HFFc6 (cell line): ENCODE measurements around the gene SLC48A1. TPM values are rescaled to one million over a fixed set of nuclear protein-coding genes. Genes with fewer than 3 reads are reported as not detected.

Source experiments
- DNase-seq: peaks from one replicate; pipeline ENCODE4 v3.0.0-alpha.2; 2018
- H3K27ac Mint-ChIP-seq: 2 replicates; pipeline ENCODE4 v1.8.0; 2020; ENCODE audit warnings: mild to moderate bottlenecking, mixed read lengths
- H3K27me3 Mint-ChIP-seq: 2 replicates; pipeline ENCODE4 v1.8.0; 2021; ENCODE audit warnings: mild to moderate bottlenecking, moderate library complexity, mixed read lengths; ENCODE audit not compliant: insufficient read depth
- H3K36me3 Mint-ChIP-seq: 2 replicates; pipeline ENCODE4 v1.8.0; 2021; ENCODE audit warnings: low read depth, mixed read lengths
- H3K4me1 Mint-ChIP-seq: 2 replicates; pipeline ENCODE4 v1.8.0; 2020; ENCODE audit warnings: low read depth, mixed read lengths
- H3K4me3 Mint-ChIP-seq: 2 replicates; pipeline ENCODE4 v1.8.0; 2020; ENCODE audit warnings: mild to moderate bottlenecking, moderate library complexity, mixed read lengths
- H3K9me3 Mint-ChIP-seq: 2 replicates; pipeline ENCODE4 v1.8.0; 2020; ENCODE audit warnings: mild to moderate bottlenecking, mixed read lengths
- total RNA-seq, 6 experiments: library from RNA; stranded (reverse); fragmentation: NEBNext Ultra II Directional; extraction: Animal tissue kit (Norgen Biotek cat#: 25700); gene quantifications; 2 replicates in 1 of 6; 3 replicates in 5 of 6; pipeline ENCODE4 v1.2.3, GENCODE V29; 2021
- TF ChIP-seq, protein P1 (sequence below): fragments of 200-600 bp; sonication (generic); IDR thresholded peaks from 2 replicates; pipeline ENCODE4 v1.5.0; 2021; ENCODE audit warnings: antibody characterized with exemption, mild to moderate bottlenecking

SLC48A1 gene
- total RNA-seq, 6 experiments from 2014 or later = 18.8 to 24.5 (median 21.0) TPM

DNA sequence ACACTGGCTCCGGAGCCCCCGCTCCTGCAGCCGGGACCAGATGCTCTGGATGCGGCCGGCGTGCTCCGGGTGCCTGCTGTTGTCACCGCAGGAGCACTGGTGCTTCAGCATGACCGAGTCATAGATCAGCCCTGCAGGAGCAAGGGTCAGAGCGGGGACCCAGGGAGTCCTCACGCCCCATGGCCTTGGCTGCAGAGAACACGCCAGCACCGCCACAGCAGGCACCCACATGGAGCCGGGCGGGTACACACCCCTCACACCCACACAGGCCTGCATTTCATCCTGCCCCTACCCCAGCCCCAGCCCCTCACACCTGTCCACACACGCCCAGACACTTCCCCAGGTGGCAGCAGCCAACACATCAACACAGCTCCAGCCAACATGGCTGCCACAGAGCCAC is 18.8 kb downstream of the SLC48A1 start:
- Mint-ChIP-seq H3K27me3 (peaks cover 2% of the 10 kb centered on the region; the same call in 1 of the 2 replicates), H3K36me3 (peaks cover 17% of the 10 kb centered on the region), H3K9me3 (no peaks in the 10 kb centered on the region), H3K27ac (no peak overlapping the region), H3K4me1 (no peaks in the 10 kb centered on the region), H3K4me3 (no peak overlapping the region)
- TF ChIP-seq, protein P1, sequence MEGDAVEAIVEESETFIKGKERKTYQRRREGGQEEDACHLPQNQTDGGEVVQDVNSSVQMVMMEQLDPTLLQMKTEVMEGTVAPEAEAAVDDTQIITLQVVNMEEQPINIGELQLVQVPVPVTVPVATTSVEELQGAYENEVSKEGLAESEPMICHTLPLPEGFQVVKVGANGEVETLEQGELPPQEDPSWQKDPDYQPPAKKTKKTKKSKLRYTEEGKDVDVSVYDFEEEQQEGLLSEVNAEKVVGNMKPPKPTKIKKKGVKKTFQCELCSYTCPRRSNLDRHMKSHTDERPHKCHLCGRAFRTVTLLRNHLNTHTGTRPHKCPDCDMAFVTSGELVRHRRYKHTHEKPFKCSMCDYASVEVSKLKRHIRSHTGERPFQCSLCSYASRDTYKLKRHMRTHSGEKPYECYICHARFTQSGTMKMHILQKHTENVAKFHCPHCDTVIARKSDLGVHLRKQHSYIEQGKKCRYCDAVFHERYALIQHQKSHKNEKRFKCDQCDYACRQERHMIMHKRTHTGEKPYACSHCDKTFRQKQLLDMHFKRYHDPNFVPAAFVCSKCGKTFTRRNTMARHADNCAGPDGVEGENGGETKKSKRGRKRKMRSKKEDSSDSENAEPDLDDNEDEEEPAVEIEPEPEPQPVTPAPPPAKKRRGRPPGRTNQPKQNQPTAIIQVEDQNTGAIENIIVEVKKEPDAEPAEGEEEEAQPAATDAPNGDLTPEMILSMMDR = no peak
- DNase-seq = no peak

DNA sequence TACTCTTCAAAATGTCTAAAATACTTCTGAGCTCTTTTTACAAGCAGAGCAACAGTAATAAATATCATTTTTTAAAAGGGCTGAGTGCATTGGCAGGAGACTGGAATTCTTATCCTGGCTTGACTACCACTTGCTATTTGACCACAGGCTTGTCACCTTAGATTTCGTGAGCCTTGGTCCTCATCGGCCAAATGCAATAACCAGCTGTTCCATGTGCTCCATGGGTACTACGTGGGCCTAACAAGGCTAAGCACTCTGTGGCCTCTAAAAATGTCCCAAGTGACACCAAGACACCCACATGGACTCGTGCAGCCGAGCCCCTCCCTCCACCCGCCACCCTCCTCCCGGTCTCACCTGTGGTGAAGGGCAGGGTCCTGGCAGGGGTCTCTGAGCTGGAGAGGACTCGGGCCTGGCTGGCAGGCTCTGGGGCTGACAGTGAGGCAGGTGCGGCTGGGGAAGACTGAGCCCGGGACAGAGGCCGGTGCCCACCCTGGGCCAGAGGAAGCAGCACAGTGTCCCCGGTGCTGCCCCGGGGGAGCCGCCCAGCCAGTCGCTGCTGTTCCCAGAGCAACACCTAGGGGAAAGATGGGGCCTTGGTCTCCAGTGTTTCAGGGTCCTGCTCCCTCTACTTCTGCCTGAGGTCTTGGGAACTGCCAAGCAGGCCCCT is 20.1 kb downstream of the SLC48A1 start:
- no peaks in the 10 kb centered on the region for H3K4me1 Mint-ChIP-seq
- DNase-seq = no peak
- H3K36me3 Mint-ChIP-seq = peaks cover 17% of the 10 kb centered on the region
- TF ChIP-seq, protein P1 = no peak
- no peak overlapping the region for H3K4me3 Mint-ChIP-seq
- H3K27ac Mint-ChIP-seq = no peak overlapping the region
- H3K27me3 Mint-ChIP-seq = peaks cover 3% of the 10 kb centered on the region; the same call in 1 of the 2 replicates
- no peaks in the 10 kb centered on the region for H3K9me3 Mint-ChIP-seq

DNA sequence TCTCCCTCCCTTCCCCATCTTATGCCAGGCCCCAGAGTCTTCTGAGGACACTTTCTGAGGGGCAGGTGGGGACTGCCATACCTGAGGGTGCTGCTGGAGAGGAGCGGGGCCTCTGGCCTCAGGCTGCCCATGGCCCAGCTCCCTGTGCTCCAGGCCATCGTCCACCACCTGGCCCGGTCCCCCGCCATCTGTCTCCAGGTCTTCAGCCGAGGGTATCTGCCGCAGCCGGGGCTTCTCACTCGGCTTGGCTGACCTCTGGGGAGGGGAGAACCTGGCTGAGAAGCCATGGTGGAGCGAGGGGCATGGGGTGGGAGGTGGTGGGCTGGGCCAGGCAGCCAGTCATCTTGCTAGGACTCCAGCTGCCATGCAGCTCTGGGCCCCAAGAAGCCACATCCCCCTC is 21.6 kb downstream of the SLC48A1 start:
- H3K4me1 Mint-ChIP-seq = peaks cover 6% of the 10 kb centered on the region; the same call in 1 of the 2 replicates
- H3K27me3 Mint-ChIP-seq = peaks cover 3% of the 10 kb centered on the region; the same call in 1 of the 2 replicates
- no peak for DNase-seq
- no peak overlapping the region for H3K27ac Mint-ChIP-seq
- H3K36me3 Mint-ChIP-seq = peaks cover 17% of the 10 kb centered on the region
- H3K9me3 Mint-ChIP-seq = no peaks in the 10 kb centered on the region
- H3K4me3 Mint-ChIP-seq = no peak overlapping the region
- TF ChIP-seq, protein P1 = no peak

DNA sequence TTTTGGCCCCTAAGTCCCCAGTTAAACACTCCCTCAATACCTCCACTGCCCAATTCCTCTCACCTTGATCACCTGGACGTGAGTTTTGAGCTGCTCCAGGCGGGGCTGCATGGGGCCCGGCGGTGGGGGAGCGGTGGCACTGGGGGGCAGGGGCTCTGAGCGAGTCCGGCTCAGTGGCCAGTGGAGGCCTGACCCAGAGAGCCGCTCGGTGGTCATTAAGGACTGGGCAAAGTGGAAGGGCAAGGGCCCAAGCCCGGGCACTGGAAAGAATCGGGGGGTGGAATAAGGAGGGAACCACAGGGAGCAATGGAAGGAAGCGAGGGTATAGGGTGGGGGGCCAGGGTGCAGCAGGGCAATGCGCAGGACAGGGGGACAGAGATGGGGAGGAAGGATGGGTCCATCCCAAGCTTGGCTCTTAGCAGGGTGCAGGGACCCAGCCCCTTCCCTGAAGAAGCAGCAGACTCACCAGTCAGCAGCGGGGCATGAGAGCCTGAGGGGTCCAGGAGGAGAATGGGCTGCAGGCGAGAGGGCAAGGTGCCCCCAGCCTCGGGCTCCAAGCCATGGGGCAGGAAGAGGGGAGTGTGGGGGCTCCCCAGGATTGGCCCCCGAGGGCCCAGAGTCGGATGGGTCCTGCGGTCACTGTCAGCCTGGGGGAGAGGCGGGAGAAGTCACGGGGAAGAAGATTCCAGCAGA is 22.2 kb downstream of the SLC48A1 start:
- no peak overlapping the region for H3K4me3 Mint-ChIP-seq
- no peaks in the 10 kb centered on the region for H3K9me3 Mint-ChIP-seq
- H3K4me1 Mint-ChIP-seq = peaks cover 12% of the 10 kb centered on the region; the same call in 1 of the 2 replicates
- H3K27me3 Mint-ChIP-seq = peaks cover 3% of the 10 kb centered on the region; the same call in 1 of the 2 replicates
- no peak overlapping the region for H3K27ac Mint-ChIP-seq
- peaks cover 17% of the 10 kb centered on the region for H3K36me3 Mint-ChIP-seq
- TF ChIP-seq, protein P1 = no peak
- DNase-seq = no peak

DNA sequence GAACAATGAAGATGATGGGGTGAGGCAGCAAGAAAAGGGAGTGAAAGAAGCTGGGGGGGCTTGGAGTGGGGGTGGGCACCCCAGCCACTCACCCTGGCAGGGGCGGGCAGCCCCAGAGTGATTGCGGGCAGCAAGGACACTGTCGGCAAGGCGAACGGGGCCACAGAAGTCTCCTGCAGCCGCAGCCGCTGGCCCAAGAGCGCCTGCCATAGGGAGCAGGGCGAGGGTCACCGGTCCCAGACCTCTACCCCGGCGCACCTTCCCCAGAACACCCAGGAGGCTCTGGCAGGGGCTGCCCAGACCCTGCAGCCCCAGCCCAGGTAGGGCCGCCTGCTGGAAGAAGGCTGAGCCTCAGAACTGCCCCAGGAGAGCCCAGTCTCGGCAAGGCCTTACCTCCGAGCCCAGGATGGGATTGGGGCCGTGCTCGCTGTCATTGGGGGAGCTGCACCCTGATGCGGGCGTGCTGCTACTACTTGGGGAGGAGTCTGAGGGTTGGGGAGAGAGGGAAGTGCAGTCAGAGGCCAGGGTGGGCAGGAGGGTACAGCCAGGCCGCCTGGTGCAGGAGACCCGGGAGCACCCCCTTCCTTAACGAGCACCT is 22.9 kb downstream of the SLC48A1 start:
- H3K27ac Mint-ChIP-seq = no peak overlapping the region
- peaks cover 16% of the 10 kb centered on the region; the same call in 1 of the 2 replicates for H3K4me1 Mint-ChIP-seq
- H3K27me3 Mint-ChIP-seq = peaks cover 4% of the 10 kb centered on the region
- DNase-seq = no peak
- no peak overlapping the region for H3K4me3 Mint-ChIP-seq
- H3K36me3 Mint-ChIP-seq = peaks cover 17% of the 10 kb centered on the region
- TF ChIP-seq, protein P1 = no peak
- H3K9me3 Mint-ChIP-seq = no peaks in the 10 kb centered on the region
